HG03097 (cell line): ENCODE data around the gene LIF.

ENCODE experiments used
- ATAC-seq: cut with Tn5 transposase; IDR thresholded peaks from one replicate; pipeline ENCODE4 v1.9.1; 2021; ENCODE audit not compliant: unreplicated experiment, low FRiP score

Gene LIF

DNA sequence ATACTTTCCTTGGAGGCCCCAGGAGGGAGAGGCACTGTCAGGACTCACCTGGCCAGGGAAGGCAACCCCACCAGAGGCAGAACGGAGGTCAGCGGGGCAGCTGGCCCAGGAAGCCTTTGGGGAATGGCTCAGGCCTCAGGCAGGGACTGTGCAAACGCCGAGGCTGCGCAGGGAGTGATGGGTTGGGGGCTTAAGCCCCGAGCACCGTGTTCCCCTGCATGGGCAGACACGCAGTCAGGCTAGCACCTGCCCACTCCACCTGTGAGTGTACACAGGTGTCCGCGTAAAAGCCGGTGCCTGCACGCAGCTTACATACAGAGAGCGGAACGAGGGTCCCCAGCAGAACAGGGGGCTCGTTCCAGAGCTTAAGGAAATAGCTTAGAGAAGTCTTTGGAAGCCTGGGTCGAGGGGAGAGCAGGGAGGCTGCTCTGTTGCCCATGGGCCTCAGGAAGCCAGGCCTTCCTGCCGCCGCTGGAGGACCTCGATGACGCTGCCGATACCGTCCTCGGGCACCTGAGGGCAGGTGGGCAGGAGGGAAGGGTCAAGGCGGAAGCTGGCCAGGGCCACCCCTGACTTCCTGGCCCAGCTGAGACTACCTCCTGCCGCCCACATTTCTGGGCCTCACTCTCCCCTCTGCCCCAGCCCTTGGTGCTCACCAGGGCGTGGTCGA lies 38.8 kb upstream of the LIF start:
- no peak for ATAC-seq

DNA sequence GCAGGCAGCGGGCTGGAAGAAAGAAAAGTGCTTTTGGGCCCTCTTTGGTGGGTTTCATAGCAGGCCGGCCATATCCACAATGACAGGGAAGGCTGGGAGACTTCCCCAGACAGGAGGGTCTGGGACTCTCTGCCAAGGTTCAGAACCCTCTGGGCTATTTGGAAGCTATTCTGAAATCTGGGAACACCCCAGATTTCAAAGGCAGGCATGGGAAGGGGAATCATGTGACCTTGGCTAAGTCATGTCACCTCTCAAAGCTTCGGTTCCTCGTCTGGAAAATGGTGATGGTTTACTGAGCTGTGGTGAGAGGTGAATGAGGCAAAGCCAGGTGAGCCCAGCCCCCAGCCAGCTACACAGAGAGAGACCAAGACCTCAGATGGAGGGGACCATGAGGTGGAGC lies 38.1 kb upstream of the LIF start:
- ATAC-seq = no peak

DNA sequence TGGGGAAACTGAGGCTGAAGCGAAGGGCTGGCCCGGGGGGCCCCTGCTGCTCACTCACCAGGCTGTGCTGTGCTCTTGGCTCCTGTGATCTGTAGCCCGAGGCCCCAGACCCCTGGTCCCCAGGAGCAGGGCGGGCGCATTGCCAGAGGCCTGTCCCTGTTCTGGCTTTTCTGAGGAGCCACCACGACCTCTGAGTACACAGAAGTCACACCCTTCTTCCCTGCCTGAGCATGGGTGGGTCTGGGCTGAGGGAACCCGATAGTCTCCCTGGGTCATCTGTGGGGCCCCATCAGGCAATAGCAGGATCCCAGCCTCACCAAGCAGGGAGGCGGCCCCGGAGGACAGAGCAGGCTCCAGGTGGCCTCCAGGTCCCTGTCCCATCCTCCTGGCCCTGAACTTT lies 37.6 kb upstream of the LIF start:
- ATAC-seq = no peak

DNA sequence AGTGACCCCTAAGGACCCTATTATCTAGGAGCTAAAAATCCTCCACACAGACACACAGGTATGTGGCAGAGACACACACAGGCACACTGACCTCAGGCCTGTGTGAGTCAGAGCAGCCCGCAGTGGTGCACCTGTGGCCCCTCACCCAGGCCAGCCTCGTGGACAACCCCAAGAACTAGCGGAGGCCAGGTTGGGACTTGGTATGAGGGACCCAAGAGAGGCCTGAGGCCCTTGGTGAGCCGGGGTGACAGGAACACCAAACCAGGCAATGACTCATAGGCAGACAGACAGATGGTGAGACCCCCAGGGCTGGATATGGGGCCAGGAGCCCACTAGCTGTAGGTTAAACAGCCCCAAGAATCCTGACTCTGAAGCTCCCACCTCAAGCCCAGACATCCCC lies 36.8 kb upstream of the LIF start:
- ATAC-seq = no peak

DNA sequence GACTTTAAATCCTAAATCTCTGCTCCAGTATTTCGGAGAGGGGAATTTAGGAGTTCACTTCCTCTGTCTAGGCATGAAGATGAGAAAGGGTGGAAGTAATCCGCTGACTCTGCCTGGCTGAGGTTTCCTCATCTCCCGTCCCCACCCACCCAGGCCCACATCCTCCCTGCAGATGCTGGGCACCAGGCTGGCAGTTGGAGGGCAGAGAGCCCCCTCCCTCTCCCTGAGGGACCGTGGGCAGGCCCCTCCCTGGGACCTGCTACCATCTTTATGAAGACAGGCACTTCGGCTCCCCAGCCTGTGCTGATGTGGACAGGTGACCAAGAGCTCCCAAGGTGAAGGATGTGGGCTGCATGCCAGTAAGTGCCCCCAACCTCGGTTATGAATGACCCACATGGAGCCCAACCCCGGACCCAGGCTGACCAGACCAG lies 36.1 kb upstream of the LIF start:
- no peak for ATAC-seq

DNA sequence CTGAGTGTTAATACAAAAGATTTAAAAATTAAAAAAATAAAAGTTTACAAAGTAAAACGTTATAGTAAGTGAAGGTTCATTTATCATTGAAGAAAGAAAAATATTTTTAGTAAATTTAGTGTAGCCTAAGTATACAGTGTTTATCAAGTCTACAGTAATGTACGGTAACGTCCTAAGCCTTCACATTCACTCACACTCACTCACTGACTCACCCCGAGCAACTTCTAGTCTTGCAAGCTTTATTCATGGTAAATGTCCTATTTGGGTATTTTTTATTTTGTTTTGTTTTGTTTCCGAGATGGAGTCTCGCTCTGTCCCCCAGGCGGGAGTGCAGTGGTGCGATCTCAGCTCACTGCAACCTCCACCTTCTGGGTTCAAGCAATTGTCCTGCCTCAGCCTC lies 33.9 kb upstream of the LIF start:
- no peak for ATAC-seq

DNA sequence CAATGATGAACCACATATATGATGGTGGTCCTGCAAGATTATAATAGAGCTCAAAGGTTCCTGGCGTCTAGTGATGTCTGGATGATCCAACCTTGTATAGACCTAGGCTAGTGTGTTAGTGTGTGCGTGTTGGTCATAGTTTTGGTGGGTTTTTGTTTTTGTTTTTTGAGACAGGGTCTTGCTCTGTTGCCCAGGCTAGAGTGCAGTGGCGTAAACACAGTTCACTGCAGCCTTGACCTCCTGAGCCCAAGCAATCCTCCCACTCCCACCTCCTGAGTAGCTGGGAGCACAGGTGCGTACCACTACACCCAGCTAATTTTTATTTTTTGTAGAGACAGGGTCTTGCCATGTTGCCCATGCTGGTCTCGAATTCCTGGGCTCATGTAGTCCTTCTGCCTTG lies 33.4 kb upstream of the LIF start:
- ATAC-seq = no peak

DNA sequence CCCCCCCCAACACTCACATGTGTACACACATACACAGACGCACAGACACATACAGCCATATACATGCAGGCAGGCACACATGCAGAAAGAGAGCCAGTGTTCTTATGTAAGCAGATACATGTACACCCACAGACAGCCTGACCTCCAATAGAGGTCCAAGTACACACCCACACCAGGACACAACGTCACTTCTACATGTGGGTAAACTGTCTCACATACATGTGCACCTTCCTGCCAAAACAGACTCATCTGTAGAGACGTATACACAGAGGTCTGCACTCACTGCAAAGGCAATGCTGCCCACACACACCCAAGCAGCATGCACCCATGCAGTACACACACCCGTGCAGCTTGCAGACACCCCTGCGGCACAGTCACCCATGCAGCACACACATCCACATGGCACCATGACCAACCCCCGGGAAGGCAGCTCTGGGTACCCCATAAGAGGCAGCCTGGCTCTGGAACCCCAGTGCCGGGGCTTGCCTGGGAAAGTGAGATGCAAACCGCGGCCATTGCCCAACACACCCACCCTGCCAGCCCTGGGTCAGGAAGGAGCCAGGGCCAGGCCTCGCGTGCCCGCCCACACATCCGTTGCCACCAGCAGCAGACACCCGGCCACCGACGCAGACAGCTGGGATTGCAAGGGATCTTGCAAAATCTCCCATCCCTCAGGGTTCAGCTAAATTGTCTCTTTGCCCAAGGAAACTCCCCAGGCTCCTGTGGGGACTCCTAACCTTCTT lies 32.7 kb upstream of the LIF start:
- ATAC-seq = no peak

DNA sequence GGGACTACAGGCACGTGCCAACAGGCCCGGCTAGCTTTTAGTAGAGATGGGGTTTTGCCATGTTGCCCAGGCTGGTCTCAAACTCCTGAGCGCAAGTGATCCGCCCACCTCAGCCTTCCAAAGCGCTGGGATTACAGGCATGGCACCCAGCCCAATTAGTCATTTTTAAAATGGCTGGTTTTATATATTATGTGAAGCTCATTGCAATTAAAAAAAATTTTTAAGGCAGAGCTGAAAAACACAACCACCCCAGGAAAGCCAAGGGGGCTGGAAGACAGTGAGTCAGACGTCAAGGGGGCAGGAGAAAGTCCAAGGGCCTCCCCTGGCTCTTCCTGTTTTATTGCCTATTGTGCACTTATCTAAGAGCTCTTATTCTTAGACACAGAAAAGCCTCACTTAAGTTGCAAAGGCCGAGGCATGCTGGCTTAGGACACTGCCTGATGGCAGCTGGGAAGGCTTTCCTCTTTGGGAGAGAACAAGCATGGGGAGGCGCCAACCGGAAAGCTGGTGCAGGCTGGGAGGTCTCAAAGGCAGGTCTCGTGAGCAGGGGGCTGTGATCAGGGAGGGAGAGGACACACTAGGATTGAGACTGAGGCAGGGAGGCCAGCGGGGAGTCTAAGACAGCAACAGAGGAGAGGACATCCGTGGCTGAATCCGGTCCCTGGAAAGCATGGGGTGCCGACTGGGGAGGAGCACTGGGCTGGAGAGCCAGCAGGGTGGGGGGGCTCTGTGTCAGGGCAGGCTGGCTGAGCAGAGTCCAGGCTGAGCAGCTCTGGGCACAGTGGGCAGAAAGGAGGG lies 31.2 kb upstream of the LIF start:
- no peak for ATAC-seq

DNA sequence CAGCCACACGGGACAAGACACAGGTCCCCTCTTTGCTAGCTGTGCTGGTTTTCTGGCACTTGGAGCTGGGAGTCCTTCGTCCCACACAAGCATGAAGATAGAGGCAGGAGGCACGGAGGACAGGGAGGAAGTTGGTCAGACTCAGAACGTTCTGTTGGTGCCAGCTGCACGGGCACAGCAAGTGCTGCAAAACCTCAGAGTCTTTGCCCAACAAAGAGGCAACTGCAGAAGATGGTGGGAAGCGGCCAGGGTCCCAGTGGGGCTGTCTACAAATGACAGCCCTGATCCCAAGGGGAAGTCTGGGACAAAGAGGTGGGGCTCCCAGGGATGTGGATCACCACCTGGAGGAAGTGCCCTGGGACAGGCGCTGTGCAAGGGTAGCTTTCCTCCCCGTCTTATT lies 29.5 kb upstream of the LIF start:
- ATAC-seq = no peak

DNA sequence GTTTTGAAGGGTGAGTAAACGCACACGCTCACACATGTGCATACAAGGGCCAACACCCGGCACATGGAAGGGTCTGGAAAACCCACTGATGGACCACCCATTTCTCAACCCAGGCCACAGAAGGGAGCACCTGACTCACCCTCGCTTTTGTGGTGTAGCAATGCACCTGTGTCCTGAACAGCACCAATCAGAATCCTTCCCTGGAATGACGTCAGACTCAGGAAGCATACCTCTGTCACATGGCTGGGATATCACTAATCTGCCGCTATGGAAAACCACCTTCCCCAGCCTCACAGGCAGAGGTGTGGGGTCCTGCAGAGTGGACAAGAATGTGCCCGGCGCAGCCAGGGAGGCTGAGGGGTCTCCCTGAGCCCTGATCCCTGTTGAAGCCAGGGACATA lies 29.1 kb upstream of the LIF start:
- ATAC-seq = no peak

DNA sequence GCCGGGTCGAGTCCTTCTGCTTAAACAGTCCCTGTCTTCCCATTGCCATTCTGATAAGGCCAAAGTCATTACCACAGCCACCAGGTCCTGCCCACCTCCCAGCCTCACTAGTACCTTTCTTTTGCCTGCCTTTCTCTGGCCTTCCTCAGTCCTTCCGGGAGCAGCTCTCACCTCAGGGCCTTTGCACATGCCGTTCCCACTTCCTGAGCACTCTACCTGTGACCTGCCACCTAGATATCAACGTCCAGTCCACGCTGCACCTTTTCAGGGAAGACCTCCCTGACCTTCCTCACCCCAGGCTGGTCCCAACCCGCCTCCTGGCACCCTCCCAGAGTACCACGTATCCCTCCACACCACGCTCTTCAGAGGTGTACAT lies 27.9 kb upstream of the LIF start:
- no peak for ATAC-seq

DNA sequence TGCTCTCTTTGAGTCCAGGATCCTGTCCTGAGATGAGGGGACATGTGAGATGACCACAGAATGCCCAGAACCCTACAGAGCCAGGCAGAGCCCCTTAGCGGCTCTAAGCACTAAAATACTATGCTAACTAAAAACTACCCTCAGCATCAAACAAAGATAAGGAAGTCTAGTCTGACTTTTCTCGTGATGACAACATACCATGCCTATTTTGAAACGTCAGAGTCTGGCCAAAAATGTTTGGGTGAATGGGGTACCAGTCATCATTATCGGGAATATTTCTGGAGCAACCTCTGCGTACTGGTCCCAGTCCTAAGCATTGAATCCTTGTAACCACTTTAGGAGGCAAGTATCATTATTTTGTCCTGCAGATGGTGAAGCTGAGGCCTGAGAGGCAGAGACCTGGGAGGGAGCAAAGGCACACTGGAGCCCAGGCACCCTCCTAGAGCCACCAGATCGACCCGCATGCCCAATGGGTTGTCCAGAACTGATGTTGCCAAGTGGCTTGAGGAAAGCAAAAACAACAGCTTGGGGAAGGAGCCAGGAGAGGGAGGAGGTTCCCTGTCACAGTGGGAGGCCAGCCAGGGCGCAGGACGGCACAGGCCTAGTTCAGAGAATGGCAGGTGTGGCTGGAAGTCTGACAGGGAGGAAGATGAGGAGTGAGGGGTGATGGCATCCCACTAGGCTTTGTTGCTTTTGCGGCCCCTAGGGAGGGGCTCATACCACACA lies 27.3 kb upstream of the LIF start:
- ATAC-seq = no peak

DNA sequence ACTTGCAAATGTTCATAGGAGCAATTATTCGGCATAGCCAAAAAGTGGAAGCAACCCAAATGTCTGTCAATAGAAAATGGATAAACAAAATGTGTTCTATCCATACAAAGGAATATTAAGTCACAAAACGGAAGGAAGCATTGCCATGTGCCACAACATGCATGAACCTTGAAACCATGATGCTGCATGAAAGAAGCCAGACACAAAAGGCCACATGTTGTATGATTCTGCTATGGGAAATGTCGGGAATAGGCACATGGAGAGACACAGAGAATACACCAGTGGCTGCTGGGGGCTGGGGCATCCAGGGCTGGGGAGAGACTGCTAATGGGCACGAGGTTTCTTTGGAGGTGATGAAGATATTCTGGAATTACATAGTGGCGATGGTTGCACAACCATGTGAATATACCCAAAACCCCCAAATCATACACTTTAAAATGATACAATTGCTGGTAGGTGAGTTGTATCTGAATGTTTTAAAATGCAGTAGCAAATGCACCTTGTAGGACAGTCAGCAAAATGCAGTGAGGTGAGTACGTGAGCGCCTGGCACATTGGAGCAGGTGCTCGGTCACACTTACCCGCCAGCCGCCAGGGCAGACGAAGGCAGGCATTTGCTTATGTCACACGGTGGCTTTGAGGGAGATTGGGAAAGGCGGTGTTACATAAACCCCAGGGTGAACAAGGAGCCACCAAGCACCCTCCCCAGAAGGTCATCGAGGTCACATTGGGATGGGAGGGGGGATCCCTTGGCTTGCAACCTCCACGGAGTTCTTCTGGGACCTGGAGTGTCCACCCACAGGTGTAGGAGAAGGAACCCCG lies 26.4 kb upstream of the LIF start:
- ATAC-seq = no peak

DNA sequence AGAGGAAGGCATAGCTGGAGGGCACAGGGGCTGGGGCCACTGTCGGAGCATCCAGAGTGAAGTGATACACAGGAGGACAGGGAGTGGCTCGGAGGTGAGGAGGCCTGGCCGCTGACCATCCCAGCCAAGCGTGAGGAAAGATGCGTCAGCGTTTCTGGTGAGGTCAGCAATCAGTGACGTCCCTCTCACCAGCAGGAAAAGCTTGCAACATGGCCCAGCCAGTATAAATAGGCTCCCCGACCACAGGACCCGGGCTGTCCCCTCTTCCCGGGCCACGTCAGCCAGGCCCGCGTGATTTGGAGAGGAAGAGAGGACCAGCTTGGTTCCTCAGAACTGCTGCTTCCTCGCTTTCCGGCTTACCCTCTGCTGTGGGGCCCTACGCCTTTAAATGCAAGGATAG lies 24.3 kb upstream of the LIF start:
- no peak for ATAC-seq

DNA sequence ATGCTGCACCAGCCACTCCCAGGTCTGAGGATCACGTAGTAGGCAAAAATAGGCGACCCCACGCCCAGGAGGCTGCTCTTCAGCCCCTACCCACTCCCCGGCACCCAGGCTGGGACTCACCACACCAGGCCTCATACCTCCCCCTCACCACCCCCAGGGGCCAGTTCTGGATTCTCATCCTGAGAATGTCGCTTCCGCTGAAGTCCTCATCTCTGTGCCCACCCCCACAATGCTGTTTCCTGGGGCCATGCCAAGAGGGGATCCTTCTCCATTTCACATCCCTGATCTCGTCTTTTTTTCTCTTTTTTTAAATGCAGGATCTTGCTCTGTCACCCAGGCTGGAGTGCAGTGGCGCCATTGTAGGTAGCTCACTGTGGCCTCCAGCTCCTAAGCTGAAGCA lies 21.8 kb upstream of the LIF start:
- no peak for ATAC-seq

DNA sequence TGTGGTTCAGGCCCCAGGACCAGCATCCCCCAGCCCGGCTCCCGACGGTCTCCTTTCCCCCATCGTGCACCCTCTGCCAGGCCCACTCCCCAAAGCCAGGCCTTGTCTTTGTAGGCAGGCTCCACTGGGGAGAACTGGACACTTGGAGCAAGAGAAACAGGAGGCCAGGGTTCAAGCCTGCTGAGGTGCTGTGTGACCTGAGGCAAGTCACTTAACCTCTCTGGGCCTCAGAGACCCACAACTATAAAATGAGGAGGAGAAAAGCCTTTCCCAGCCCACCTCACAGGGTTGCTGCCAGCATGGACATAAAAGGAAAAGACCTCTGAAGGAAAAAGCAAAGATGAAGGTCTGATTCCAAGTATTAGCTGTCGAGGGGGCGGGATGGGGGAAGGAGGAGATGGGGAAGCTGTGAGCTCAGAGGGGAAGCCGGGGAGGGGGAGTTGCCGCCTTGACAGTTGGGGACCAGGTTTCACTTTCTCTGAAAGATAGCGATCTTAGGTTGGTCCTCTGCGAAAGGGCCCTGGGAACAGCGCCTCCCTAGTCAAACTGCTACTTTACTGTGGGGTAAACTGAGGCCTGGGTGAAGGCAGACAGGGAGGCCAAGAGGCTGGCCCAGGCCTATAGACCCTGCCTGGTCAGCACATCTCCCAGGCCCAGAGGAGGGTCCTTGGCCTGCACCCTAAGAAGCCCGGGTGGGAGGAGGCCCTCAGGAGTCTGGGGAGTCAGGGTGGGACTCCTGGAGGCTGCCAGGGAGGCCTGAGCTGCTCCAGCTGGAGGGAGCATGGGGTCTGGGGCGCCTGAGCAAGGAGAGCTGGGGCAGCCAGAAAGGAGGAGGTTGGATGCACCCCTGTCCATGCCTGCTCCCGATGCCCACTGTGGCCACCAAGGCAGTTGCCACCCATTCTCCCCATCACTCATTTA lies 21.1 kb upstream of the LIF start:
- ATAC-seq = no peak

DNA sequence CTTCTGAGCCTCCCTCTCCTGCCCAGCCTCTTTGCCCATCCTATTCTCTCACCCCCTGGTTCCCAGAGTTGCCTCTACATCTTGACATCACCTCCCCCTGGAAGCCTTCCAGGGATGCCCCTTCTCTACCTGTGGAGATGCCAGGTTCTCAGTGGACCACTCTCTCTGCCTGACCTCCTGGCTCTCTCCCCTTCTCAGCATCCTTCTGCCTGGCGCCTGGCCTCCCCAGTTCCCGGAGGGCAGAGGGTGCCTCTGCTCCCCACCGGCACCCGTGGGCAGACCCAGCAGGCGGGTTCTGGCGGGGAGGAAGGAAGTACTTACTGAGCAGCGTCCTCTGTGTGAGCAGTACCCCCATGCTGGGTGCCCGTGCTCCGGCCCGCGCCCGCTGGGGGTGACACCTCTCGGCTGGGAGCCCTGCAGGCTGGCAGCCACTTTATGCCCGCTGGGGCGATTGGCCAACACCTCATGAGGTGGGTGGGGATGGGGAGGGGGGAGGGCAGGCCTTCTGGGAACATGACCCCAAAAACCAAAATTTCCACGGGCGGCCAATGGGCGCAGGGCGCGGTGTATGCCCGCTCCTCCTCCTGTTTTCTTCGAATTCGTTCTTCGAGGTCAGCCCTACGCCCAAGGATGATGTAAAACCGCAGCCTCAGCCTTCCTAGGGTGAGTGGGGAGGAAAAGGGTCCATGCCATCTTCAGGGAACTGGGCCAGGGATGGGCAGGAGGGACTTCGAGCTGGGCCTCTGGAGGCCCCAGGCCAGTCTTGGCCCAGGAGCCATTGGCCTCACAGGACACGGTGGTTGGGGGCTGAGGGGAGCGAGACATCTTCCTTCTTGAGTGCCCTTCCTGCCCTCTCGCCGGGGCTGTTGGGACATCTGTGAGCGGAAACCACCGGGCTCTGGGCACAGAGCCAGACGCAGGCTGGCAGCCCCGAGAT lies 20.2 kb upstream of the LIF start, which contains the start of gene OSM:
OSM (minus strand) TSS at position 407 of the 937 bp plus-strand sequence; CDS start at position 355, 52 bp downstream.
- no peak for ATAC-seq
